Karpas-422 (cell line): ENCODE results near the gene MAGI2. TPM values are rescaled to one million over a fixed set of nuclear protein-coding genes. Genes with fewer than 3 reads are reported as not detected.

Experiments used
- DNase-seq: peaks from one replicate; pipeline ENCODE4 v3.0.0-alpha.2; 2015
- H2AFZ ChIP-seq: fragments of 200-600 bp; sonication (generic); 2 replicates; pipeline ENCODE4 v1.6.1; 2014; ENCODE audit warnings: antibody characterized with exemption, low read length, mixed read lengths
- H3K27ac ChIP-seq: fragments of 200-600 bp; sonication (generic); 2 replicates; pipeline ENCODE4 v1.5.1; 2014; ENCODE audit warnings: mild to moderate bottlenecking, low read length, moderate library complexity
- H3K27me3 ChIP-seq: fragments of 200-600 bp; sonication (generic); 2 replicates; pipeline ENCODE4 v1.6.1; 2014; ENCODE audit warnings: low read length, mixed read lengths
- H3K36me3 ChIP-seq: fragments of 200-600 bp; sonication (generic); 2 replicates; pipeline ENCODE4 v1.6.1; 2014; ENCODE audit warnings: low read length, mixed read lengths; ENCODE audit not compliant: insufficient read depth
- H3K4me1 ChIP-seq: fragments of 200-600 bp; sonication (generic); 2 replicates; pipeline ENCODE4 v1.6.1; 2014; ENCODE audit warnings: mild to moderate bottlenecking, low read length, mixed read lengths
- H3K4me2 ChIP-seq: fragments of 200-600 bp; sonication (generic); 2 replicates; pipeline ENCODE4 v1.6.1; 2014; ENCODE audit warnings: low read length, low read depth, mild to moderate bottlenecking; ENCODE audit not compliant: poor library complexity, severe bottlenecking
- H3K4me3 ChIP-seq: fragments of 200-600 bp; sonication (generic); 2 replicates; pipeline ENCODE4 v1.5.1; 2014; ENCODE audit warnings: mild to moderate bottlenecking, antibody characterized with exemption, low read length, mixed read lengths
- H3K79me2 ChIP-seq: fragments of 200-600 bp; sonication (generic); 2 replicates; pipeline ENCODE4 v1.6.1; 2014; ENCODE audit warnings: mild to moderate bottlenecking, low read length, mixed read lengths
- H3K9ac ChIP-seq: fragments of 200-600 bp; sonication (generic); 2 replicates; pipeline ENCODE4 v1.6.0; 2014; ENCODE audit warnings: low read length
- H3K9me2 ChIP-seq: fragments of 200-600 bp; sonication (generic), shearing (Covaris generic); replicated peaks from 2 replicates; pipeline ENCODE4 v1.6.0; 2014; ENCODE audit warnings: mild to moderate bottlenecking, low read length, moderate library complexity; ENCODE audit not compliant: insufficient read depth
- H3K9me3 ChIP-seq: fragments of 300-700, 200-600 bp; sonication (generic); 2 replicates; pipeline ENCODE4 v1.6.1; 2014; ENCODE audit warnings: low read length, mixed read lengths
- H4K20me1 ChIP-seq: fragments of 200-600 bp; sonication (generic); 2 replicates; pipeline ENCODE4 v1.6.1; 2014; ENCODE audit warnings: mild to moderate bottlenecking, antibody characterized with exemption, low read length, low read depth; ENCODE audit not compliant: insufficient read depth
- total RNA-seq: library from RNA; depleted of rRNA; stranded (reverse); fragments of >200 nt; shearing (Covaris generic); gene quantifications from 2 replicates; pipeline ENCODE4 v1.2.3, GENCODE V29; 2014; ENCODE audit warnings: low replicate concordance

MAGI2 gene
- total RNA-seq, 1 experiment from 2014 or later, result 0.93 TPM

DNA sequence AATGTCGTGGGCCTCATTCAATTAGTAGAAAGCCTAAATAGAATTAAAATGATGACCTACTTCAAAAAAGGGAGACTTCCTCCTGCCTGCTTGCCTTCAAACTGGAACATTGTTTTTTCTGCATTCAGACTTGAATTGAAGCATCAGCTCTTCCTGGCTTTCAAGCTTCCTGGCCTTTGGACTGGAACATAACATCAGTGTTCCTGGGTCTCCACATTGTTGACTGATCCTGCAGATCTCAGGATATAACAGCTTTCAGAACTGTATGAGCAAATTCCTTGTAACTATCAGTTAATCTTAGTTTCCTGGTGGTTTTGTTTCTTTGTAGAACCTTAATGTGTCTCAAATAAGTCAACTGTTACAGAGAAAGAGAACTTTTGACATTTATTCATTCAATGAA, 18.6 kb downstream of the MAGI2 start:
- DNase-seq, result no peak
- Histone ChIP-seq H3K27ac (no peak overlapping the region), H3K79me2 (no peaks in the 10 kb centered on the region), H3K4me3 (no peak overlapping the region), H3K9me2 (no peaks in the 10 kb centered on the region), H3K36me3 (no peaks in the 10 kb centered on the region), H3K4me2 (no peak overlapping the region), H4K20me1 (no peaks in the 10 kb centered on the region), H3K27me3 (no peaks in the 10 kb centered on the region), H3K9me3 (peaks cover 17% of the 10 kb centered on the region), H3K4me1 (no peaks in the 10 kb centered on the region), H2AFZ (no peak overlapping the region), H3K9ac (no peak overlapping the region)

DNA sequence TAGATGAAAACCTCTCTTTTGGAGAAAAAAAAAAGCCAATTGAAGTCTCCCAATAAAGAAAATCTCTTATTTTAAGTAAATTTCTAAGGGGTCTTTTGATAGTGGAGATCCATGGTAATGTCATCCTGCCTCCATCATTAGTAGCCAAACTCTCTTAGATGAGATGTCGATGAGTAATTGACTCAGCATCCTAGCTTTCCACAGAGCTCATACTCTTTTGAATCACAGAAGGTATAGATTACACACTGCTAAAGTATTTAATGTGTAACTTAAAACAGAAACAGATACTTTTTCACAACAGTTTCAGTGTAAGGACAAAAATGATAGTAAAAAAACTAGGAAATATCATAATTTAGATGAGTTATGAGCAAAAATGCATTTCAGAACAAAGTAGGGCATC, 19.4 kb downstream of the MAGI2 start:
- Histone ChIP-seq H4K20me1 (no peaks in the 10 kb centered on the region), H3K27ac (no peak overlapping the region), H2AFZ (no peak overlapping the region), H3K36me3 (no peaks in the 10 kb centered on the region), H3K9me2 (no peaks in the 10 kb centered on the region), H3K27me3 (no peaks in the 10 kb centered on the region), H3K79me2 (no peaks in the 10 kb centered on the region), H3K9ac (no peak overlapping the region), H3K4me3 (no peak overlapping the region), H3K4me1 (no peaks in the 10 kb centered on the region), H3K4me2 (no peak overlapping the region), H3K9me3 (peaks cover 17% of the 10 kb centered on the region)
- no peak for DNase-seq

- Histone ChIP-seq H2AFZ (no peak overlapping the region), H3K36me3 (no peaks in the 10 kb centered on the region), H3K4me3 (no peak overlapping the region), H3K4me1 (no peaks in the 10 kb centered on the region), H3K4me2 (no peak overlapping the region), H3K27ac (no peak overlapping the region), H3K79me2 (no peaks in the 10 kb centered on the region), H3K9me3 (peaks cover 25% of the 10 kb centered on the region), H4K20me1 (no peaks in the 10 kb centered on the region), H3K9me2 (no peaks in the 10 kb centered on the region), H3K27me3 (no peaks in the 10 kb centered on the region), H3K9ac (no peak overlapping the region)
- DNase-seq, result no peak
These were observed 23.1 kb downstream of the MAGI2 start for GRCh38 chr7:79430391-79430790.

GRCh38 chr7:79425665-79426064, 27.8 kb downstream of the MAGI2 start:
- DNase-seq, result no peak

DNA sequence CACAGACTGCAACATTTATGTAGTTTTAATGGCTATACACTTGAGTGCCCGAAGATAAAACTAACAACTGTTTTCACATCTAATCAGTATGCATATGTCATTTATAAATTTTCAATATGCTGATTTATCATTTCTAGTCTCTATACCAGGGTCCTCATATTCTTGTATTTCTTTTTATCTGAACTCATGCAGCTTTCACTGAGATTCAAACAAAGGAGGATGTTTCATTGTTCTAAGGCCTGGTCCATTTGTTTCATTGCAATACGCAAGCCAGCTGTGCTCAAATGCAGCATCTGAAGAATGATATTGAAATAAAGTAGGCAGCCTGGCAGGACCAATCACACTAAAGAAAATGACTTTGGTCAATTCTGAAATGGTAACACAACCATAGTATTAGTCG, 31.7 kb downstream of the MAGI2 start:
- no peak overlapping the region for H3K4me3 ChIP-seq
- H3K9me2 ChIP-seq, result no peaks in the 10 kb centered on the region
- H3K27ac ChIP-seq, result no peak overlapping the region
- no peak overlapping the region for H3K4me2 ChIP-seq
- no peak for DNase-seq
- no peak overlapping the region for H2AFZ ChIP-seq
- no peak overlapping the region for H3K9ac ChIP-seq
- H3K36me3 ChIP-seq, result no peaks in the 10 kb centered on the region
- no peaks in the 10 kb centered on the region for H3K4me1 ChIP-seq
- no peaks in the 10 kb centered on the region for H4K20me1 ChIP-seq
- peaks cover 36% of the 10 kb centered on the region for H3K9me3 ChIP-seq
- H3K27me3 ChIP-seq, result no peaks in the 10 kb centered on the region
- no peaks in the 10 kb centered on the region for H3K79me2 ChIP-seq

More at GRCh38 chr7:79425665-79426064, 27.8 kb downstream of the MAGI2 start:
- H3K4me1 ChIP-seq, result no peaks in the 10 kb centered on the region
- H3K4me3 ChIP-seq, result no peak overlapping the region
- H4K20me1 ChIP-seq, result no peaks in the 10 kb centered on the region
- H3K9me3 ChIP-seq, result peaks cover 28% of the 10 kb centered on the region
- no peaks in the 10 kb centered on the region for H3K36me3 ChIP-seq
- no peak overlapping the region for H3K27ac ChIP-seq
- H3K9me2 ChIP-seq, result no peaks in the 10 kb centered on the region
- no peaks in the 10 kb centered on the region for H3K79me2 ChIP-seq
- no peak overlapping the region for H3K4me2 ChIP-seq
- H3K27me3 ChIP-seq, result no peaks in the 10 kb centered on the region
- no peak overlapping the region for H2AFZ ChIP-seq
- no peak overlapping the region for H3K9ac ChIP-seq

DNA sequence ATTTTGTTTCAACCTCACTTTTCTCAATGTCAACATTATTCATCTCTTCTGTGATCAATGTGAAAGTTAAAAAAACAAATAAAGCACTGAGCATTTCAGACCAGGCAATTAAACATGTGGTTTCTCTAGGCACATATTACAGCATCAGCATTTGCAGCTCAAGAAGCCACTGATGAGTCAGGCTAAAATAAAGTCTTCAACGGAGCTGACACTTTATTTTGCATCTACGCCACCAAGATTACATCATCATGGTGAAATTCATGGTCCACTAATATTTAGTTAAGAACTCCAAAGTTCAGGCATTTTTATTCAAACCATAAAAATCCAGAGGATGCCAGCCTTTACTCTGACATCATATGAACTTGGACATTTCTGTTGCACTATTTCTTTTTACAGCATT, 33.0 kb downstream of the MAGI2 start:
- no peaks in the 10 kb centered on the region for H3K79me2 ChIP-seq
- DNase-seq, result no peak
- no peak overlapping the region for H3K4me2 ChIP-seq
- no peaks in the 10 kb centered on the region for H3K36me3 ChIP-seq
- no peaks in the 10 kb centered on the region for H3K27me3 ChIP-seq
- H3K9me3 ChIP-seq, result peaks cover 30% of the 10 kb centered on the region
- no peaks in the 10 kb centered on the region for H4K20me1 ChIP-seq
- H2AFZ ChIP-seq, result no peak overlapping the region
- no peaks in the 10 kb centered on the region for H3K9me2 ChIP-seq
- H3K4me1 ChIP-seq, result no peaks in the 10 kb centered on the region
- H3K9ac ChIP-seq, result no peak overlapping the region
- no peak overlapping the region for H3K27ac ChIP-seq
- H3K4me3 ChIP-seq, result no peak overlapping the region

DNA sequence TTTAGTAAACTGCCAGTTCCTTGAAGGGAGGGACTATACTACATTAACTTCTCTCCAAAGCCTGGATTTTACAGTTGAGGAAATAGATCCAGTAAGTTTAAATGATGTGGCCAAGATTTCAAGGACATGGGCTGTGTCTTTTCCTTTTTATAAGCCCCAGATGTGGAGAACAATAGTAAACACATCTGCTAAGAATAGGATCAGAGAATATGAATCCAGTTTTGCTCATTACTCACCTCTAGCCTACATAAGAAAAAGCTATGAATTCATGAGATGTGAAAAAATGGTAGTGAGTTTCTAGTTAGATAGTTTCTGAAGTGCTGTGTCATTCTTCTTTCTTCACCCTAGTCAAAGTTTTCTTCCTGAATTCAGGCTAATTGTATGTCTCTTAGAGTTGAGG, 38.6 kb downstream of the MAGI2 start:
- Histone ChIP-seq H3K4me1 (no peaks in the 10 kb centered on the region), H3K79me2 (no peaks in the 10 kb centered on the region), H2AFZ (no peak overlapping the region), H3K9me3 (peaks cover 26% of the 10 kb centered on the region), H3K27ac (no peak overlapping the region), H3K9me2 (no peaks in the 10 kb centered on the region; the same call in 1 of the 2 replicates), H3K4me2 (no peak overlapping the region), H4K20me1 (no peaks in the 10 kb centered on the region), H3K9ac (no peak overlapping the region), H3K27me3 (no peaks in the 10 kb centered on the region), H3K4me3 (no peak overlapping the region), H3K36me3 (no peaks in the 10 kb centered on the region)
- no peak for DNase-seq

- H2AFZ ChIP-seq, result no peak overlapping the region
- peaks cover 27% of the 10 kb centered on the region for H3K9me3 ChIP-seq
- no peak overlapping the region for H3K27ac ChIP-seq
- H4K20me1 ChIP-seq, result no peaks in the 10 kb centered on the region
- no peak for DNase-seq
- H3K4me2 ChIP-seq, result no peak overlapping the region
- H3K27me3 ChIP-seq, result no peaks in the 10 kb centered on the region
- H3K4me1 ChIP-seq, result no peaks in the 10 kb centered on the region
- H3K4me3 ChIP-seq, result no peak overlapping the region
- H3K79me2 ChIP-seq, result no peaks in the 10 kb centered on the region
- H3K9me2 ChIP-seq, result no peaks in the 10 kb centered on the region; the same call in 1 of the 2 replicates
- no peaks in the 10 kb centered on the region for H3K36me3 ChIP-seq
- no peak overlapping the region for H3K9ac ChIP-seq
These were observed 40.6 kb downstream of the MAGI2 start for GRCh38 chr7:79412915-79413314.

DNA sequence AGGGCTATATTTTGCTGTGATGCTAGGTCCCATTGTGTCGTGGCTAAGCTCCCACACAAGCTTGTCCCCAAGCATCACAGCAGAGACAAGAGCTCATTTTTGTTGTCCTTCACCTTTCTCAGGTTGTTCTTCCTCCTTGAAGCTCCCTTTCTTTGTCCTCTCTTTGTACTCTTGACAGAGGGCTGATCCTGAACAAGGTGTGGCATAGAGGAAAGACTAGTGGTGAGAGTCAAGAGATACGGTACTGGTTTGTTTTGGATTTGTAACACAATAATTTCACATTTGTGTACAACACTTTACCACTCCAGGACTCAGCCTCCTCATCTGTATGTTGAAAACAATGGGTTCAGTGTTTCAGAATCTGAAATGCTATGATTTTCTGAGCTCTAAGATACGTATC, 41.0 kb downstream of the MAGI2 start:
- H3K4me2 ChIP-seq, result no peak overlapping the region
- no peaks in the 10 kb centered on the region for H3K4me1 ChIP-seq
- no peaks in the 10 kb centered on the region for H3K36me3 ChIP-seq
- peaks cover 27% of the 10 kb centered on the region for H3K9me3 ChIP-seq
- no peaks in the 10 kb centered on the region for H3K79me2 ChIP-seq
- H3K9me2 ChIP-seq, result no peaks in the 10 kb centered on the region; the same call in 1 of the 2 replicates
- H3K4me3 ChIP-seq, result no peak overlapping the region
- no peak overlapping the region for H2AFZ ChIP-seq
- no peaks in the 10 kb centered on the region for H3K27me3 ChIP-seq
- no peak overlapping the region for H3K27ac ChIP-seq
- no peaks in the 10 kb centered on the region for H4K20me1 ChIP-seq
- no peak overlapping the region for H3K9ac ChIP-seq
- no peak for DNase-seq
